GM10266 (cell line): Measurements from ENCODE around the gene PRPH2.
"Not testable (repeated sequence)": the region's sequence is repeated elsewhere in the genome, so short reads cannot be mapped to it uniquely, and the experiment has no call there.

ENCODE experiments used
- DNase-seq: peaks from one replicate; pipeline ENCODE4 v3.0.0; 2012; ENCODE audit errors: extremely low spot score
- TF ChIP-seq, protein P1 (sequence below): IDR thresholded peaks from 2 replicates; pipeline ENCODE4 v1.5.1; 2012; ENCODE audit warnings: mild to moderate bottlenecking, low read depth; ENCODE audit not compliant: control insufficient read depth, insufficient read depth; ENCODE audit errors: missing control alignments

Gene PRPH2

DNA sequence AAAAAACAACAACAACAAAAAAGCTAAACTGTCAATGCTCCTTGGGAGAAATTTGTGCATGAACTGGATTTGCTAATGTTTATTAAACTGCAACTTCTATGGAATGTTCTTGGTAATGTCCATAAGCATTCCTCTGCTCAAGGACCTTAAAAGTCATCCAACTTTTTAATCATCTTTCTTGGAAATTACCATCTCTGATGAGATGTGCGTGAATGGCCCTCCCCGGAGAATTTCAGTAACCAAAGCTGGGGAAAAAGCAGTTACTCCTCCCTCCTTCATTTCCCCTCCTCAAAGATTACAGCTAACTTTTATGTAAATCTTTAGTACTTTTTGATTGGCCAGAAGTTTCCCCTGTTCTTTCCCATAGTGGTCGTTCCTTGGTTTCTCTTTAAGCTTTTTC lies 18.3 kb upstream of the PRPH2 start:
- TF ChIP-seq, protein P1, sequence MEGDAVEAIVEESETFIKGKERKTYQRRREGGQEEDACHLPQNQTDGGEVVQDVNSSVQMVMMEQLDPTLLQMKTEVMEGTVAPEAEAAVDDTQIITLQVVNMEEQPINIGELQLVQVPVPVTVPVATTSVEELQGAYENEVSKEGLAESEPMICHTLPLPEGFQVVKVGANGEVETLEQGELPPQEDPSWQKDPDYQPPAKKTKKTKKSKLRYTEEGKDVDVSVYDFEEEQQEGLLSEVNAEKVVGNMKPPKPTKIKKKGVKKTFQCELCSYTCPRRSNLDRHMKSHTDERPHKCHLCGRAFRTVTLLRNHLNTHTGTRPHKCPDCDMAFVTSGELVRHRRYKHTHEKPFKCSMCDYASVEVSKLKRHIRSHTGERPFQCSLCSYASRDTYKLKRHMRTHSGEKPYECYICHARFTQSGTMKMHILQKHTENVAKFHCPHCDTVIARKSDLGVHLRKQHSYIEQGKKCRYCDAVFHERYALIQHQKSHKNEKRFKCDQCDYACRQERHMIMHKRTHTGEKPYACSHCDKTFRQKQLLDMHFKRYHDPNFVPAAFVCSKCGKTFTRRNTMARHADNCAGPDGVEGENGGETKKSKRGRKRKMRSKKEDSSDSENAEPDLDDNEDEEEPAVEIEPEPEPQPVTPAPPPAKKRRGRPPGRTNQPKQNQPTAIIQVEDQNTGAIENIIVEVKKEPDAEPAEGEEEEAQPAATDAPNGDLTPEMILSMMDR: no peak
- no peak for DNase-seq

DNA sequence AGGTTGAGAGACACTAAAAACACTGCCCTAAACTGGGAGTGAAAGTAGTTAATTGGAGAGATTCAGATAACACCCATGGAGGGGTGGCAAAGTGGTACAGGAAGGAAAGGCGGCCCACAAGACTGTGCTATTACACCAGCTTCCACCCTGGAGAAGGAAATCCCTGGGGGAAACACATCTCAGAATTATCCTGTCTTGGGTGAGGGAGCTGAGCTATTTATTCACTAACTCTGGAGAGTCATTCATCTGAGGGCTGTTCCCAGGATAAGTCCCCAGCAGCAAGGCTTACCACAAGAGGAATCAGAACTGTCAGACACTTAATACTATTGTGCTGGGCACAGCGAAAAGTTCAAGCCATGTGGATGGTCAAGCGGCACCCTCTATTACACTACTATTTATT lies 13.6 kb upstream of the PRPH2 start:
- no peak for DNase-seq
- TF ChIP-seq, protein P1: no peak

DNA sequence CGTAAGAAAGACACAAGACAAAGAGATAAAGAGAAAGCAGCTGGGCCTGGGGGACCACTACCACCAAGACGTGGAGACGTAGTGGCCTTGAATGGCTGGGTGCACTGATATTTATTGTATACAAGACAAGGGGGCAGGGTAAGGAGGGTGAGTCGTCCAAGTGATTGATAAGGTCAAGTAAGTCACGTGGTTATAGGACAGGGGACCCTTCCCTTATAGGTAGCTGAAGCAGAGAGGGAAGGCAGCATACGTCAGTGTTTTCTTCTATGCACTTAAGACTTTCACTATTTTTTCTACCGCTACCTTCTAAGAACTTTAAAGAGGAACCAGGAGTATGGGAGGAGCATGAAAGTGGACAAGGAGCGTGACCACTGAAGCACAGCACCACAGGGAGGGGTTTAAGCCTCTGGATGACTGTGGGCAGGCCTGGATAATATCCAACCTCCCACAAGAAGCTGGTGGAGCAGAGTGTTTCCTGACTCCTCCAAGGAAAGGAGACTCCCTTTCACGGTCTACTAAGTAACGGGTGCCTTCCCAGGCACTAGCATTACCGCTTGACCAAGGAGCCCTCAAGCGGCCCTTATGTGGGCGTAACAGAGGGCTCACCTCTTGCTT lies 11.6 kb upstream of the PRPH2 start:
- not testable (repeated sequence) for DNase-seq

DNA sequence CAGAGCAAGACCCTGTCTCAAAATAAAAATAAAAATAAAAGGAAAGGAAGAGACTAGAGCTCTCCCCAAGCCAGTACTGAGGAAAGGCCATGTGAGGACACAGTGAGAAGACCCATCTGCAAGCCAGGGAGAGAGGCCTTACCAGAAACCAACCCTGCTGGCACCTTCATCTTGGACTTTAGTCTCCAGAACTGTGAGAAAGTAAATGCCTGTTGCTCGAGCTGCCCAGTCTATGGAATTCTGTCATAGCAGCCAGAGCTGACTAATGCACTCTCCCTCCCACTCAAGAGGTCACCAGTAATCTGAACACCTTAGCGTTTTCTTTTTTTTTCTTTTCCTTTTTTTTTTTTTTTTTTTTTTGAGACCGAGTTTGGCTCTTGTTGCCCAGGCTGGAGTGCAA lies 7.3 kb upstream of the PRPH2 start:
- TF ChIP-seq, protein P1: no peak
- DNase-seq: no peak

DNA sequence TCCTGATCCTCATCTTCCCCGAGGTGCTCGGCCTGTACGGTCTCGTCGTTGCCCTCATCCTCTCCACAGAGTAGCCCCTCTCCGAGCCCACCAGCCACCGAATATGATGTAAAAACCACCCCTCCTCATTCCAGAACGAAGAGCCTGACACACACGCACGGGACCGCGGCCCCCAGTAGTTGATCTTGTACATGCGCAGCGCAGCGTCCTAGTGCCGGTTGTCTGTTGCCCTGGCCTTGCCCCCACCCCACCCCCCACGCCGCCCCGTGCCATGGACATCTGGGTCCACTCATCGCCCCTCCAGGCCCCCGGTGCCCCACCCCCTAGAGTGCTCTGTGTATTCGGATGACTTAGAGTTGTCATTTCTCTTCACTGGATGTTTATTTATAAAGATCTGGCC lies 5.2 kb upstream of the PRPH2 start:
- DNase-seq: no peak
- TF ChIP-seq, protein P1: no peak

DNA sequence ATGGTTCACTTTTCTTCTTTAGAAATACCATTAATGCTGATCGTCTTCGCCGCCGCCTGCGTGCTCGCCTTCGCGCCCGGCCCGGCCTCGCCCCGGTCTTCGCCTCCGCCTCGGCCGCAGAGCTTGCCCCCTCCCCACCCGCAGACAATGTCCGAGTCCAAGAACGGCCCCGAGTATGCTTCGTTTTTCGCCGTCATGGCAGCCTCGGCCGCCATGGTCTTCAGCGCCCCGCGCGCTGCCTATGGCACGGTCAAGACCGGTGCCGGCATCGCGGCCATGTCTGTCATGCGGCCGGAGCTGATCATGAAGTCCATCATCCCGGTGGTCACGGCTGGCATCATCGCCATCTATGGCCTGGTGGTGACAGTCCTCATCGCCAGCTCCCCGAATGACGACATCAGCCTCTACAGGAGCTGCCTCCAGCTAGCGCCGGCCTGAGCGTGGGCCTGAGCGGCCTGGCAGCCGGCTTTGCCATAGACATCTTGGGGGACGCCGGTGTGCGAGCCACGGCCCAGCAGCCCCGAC lies 4.8 kb upstream of the PRPH2 start:
- TF ChIP-seq, protein P1: no peak
- no peak for DNase-seq

DNA sequence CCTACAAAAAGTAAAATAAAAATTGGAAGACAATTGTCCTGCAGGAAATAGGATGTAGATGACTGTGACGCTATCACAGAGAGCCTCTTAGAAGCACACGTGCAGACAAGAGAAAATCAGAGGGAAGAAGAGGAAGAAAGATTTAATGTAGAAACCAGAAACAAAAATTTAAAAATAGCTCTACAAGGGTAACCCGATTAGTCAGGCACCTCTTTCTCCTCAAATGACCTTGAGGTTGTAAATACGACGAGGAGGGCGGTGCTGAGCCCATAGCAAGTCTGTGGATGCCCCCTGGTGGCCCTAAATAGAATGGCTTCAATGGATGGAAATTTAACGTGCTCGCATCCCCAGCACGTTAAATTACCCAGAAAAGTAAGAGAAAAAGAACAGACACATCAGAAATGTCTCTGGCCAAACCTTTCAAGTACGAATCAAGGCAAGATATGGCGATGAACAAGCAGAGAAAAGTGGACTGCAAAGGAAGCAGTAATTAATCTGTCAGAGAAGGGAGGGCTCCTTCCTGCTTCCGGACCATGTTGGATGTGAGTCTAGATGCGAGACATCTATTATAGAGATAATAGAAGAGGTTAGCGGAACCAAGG lies 4.2 kb upstream of the PRPH2 start:
- DNase-seq: peak; percentile 89
- TF ChIP-seq, protein P1: peak; percentile 93
